Activated B cell treated with CpG ODN at 0.5 μM for 24 hours (primary cell): ENCODE data around the gene LUC7L2. TPM values are rescaled to one million over a fixed set of nuclear protein-coding genes. Genes with fewer than 3 reads are reported as not detected.
"Not testable (repeated sequence)": the region's sequence is repeated elsewhere in the genome, so short reads cannot be mapped to it uniquely, and the experiment has no call there.

Source experiments
- ATAC-seq: fragments of 200-7000 bp; cut with Tn5 transposase; one replicate; pipeline ENCODE4 v1.10.0; 2021; ENCODE audit warnings: low read depth, mild to moderate bottlenecking, moderate library complexity
- CTCF ChIA-PET: fragments of 350-600 bp; sonication (Branson Sonifier 250); formaldehyde crosslinking; loops from one replicate; lab custom pipeline; 2021; ENCODE audit warnings: antibody characterized with exemption; lab: Charles Lee
- POLR2A ChIA-PET: fragments of 350-600 bp; sonication (Branson Sonifier 250); formaldehyde crosslinking; loops from one replicate; lab custom pipeline; 2021; ENCODE audit warnings: antibody characterized with exemption; lab: Charles Lee
- DNase-seq: peaks from one replicate; pipeline ENCODE4 v3.0.0; 2022
- H3K27ac Mint-ChIP-seq: one replicate; pipeline ENCODE4 v1.8.0; 2020; ENCODE audit warnings: mixed read lengths
- H3K27me3 Mint-ChIP-seq: one replicate; pipeline ENCODE4 v1.8.0; 2021; ENCODE audit warnings: mixed read lengths
- H3K36me3 Mint-ChIP-seq: one replicate; pipeline ENCODE4 v1.8.0; 2021; ENCODE audit warnings: low read depth, mixed read lengths
- H3K4me1 Mint-ChIP-seq: one replicate; pipeline ENCODE4 v1.8.0; 2021; ENCODE audit warnings: mixed read lengths
- H3K4me3 Mint-ChIP-seq: one replicate; pipeline ENCODE4 v1.8.0; 2020; ENCODE audit warnings: mild to moderate bottlenecking, mixed read lengths
- H3K9me3 Mint-ChIP-seq: one replicate; pipeline ENCODE4 v1.8.0; 2020; ENCODE audit warnings: mixed read lengths
- CTCF ChIP-seq: fragments of 200-600 bp; IDR thresholded peaks from one replicate; pipeline ENCODE4 v1.8.0; 2022; ENCODE audit warnings: antibody characterized with exemption, mild to moderate bottlenecking
- intact Hi-C: fragments of 100-400 bp; cut with micrococcal nuclease; formaldehyde crosslinking; loops from one replicate; pipeline ENCODE4 v1.15.1; 2024
- total RNA-seq: library from RNA; stranded (reverse); gene quantifications from 2 replicates; pipeline ENCODE4 v1.2.3, GENCODE V29; 2022

Gene LUC7L2
- total RNA-seq = 94.0 and 118 TPM in 2 replicates

GRCh38 chr7:139359366-139360209, at the start of gene LUC7L2:
TSS of gene LUC7L2 (plus strand) at chr7:139359894. CDS start at chr7:139360262, 368 bp downstream.
- peak within 1 kb of the TSS; percentile 100 for H3K27ac Mint-ChIP-seq
- CTCF ChIA-PET = interaction anchor here (1.4 kb wide), 1 partner anchor 19 kb away, joined by 5 read pairs; the partner anchor contains the start of gene FMC1
- peaks cover 25% of the 10 kb centered on the region for H3K36me3 Mint-ChIP-seq
- POLR2A ChIA-PET = interaction anchor here (0.6 to 2.9 kb wide), 23 partner anchors 8 to 1655 kb away, joined by 3 to 99 read pairs (median 4); partner anchors contain the start of genes CREB3L2, FMC1, KDM7A and MRPS33
- TF ChIP-seq CTCF = no peak
- no peaks in the 10 kb centered on the region for H3K27me3 Mint-ChIP-seq
- intact Hi-C loops = loop anchor here (1.0 to 10.0 kb wide), 10 partner anchors 19 to 1565 kb away; partner anchors contain the start of genes ADCK2, BRAF, HIPK2 and MKRN1
- H3K9me3 Mint-ChIP-seq = no peaks in the 10 kb centered on the region
- DNase-seq = peak; percentile 97
- peak within 1 kb of the TSS; percentile 98 for H3K4me3 Mint-ChIP-seq
- ATAC-seq = peak; percentile 78
- H3K4me1 Mint-ChIP-seq = peaks cover 41% of the 10 kb centered on the region

- H3K36me3 Mint-ChIP-seq = no peaks in the 10 kb centered on the region
- ATAC-seq = no peak
- no peak for TF ChIP-seq CTCF
- H3K27ac Mint-ChIP-seq = no peak overlapping the region
- no peaks in the 10 kb centered on the region for H3K27me3 Mint-ChIP-seq
- DNase-seq = no peak
- no peaks in the 10 kb centered on the region for H3K4me1 Mint-ChIP-seq
- no peak overlapping the region for H3K4me3 Mint-ChIP-seq
- intact Hi-C loops = no loop called here
- no peaks in the 10 kb centered on the region for H3K9me3 Mint-ChIP-seq
- CTCF ChIA-PET = no interaction called here
- POLR2A ChIA-PET = no interaction called here
Observed at GRCh38 chr7:139317939-139318505, 41.7 kb upstream of the LUC7L2 start.

- H3K4me1 Mint-ChIP-seq = no peaks in the 10 kb centered on the region
- no peaks in the 10 kb centered on the region for H3K27me3 Mint-ChIP-seq
- ChIA-PET CTCF (no interaction called here), POLR2A (no interaction called here)
- H3K9me3 Mint-ChIP-seq = no peaks in the 10 kb centered on the region
- ATAC-seq (no peak), DNase-seq (no peak)
- H3K27ac Mint-ChIP-seq = no peak overlapping the region
- no peak overlapping the region for H3K4me3 Mint-ChIP-seq
- no peaks in the 10 kb centered on the region for H3K36me3 Mint-ChIP-seq
- TF ChIP-seq CTCF = no peak
- intact Hi-C loops = no loop called here
Observed at GRCh38 chr7:139321071-139321745, 38.5 kb upstream of the LUC7L2 start.

GRCh38 chr7:139324709-139325108, 35.0 kb upstream of the LUC7L2 start:
- H3K36me3 Mint-ChIP-seq, H3K27ac Mint-ChIP-seq, ATAC-seq, H3K9me3 Mint-ChIP-seq, H3K4me1 Mint-ChIP-seq, POLR2A ChIA-PET, H3K27me3 Mint-ChIP-seq, CTCF ChIA-PET, intact Hi-C loops, DNase-seq, H3K4me3 Mint-ChIP-seq: not testable (repeated sequence)

- no peak for DNase-seq
- CTCF ChIA-PET = no interaction called here
- intact Hi-C loops = no loop called here
- no peak for ATAC-seq
- H3K36me3 Mint-ChIP-seq = no peaks in the 10 kb centered on the region
- no peaks in the 10 kb centered on the region for H3K4me1 Mint-ChIP-seq
- H3K4me3 Mint-ChIP-seq = no peak overlapping the region
- TF ChIP-seq CTCF = no peak
- no peaks in the 10 kb centered on the region for H3K9me3 Mint-ChIP-seq
- POLR2A ChIA-PET = no interaction called here
- H3K27ac Mint-ChIP-seq = no peak overlapping the region
- no peaks in the 10 kb centered on the region for H3K27me3 Mint-ChIP-seq
Observed at GRCh38 chr7:139328375-139328774, 31.3 kb upstream of the LUC7L2 start.
